BE2C (cell line): ENCODE measurements around the gene FEM1A.
"Not testable (repeated sequence)": the region's sequence is repeated elsewhere in the genome, so short reads cannot be mapped to it uniquely, and the experiment has no call there.

Experiments
- DNase-seq: peaks from one replicate; pipeline ENCODE4 v3.0.0-alpha.2; 2020
- H3K27me3 ChIP-seq: fragments of 250-450 bp; sonication (Bioruptor Pico); 2 replicates; pipeline ENCODE4 v1.5.1; 2020; ENCODE audit warnings: mild to moderate bottlenecking
- H3K36me3 ChIP-seq: fragments of 250-450 bp; sonication (Bioruptor Pico); 2 replicates; pipeline ENCODE4 v1.5.1; 2020; ENCODE audit warnings: mild to moderate bottlenecking
- H3K4me1 ChIP-seq: fragments of 250-450 bp; sonication (Bioruptor Pico); 2 replicates; pipeline ENCODE4 v1.5.1; 2020
- H3K4me3 ChIP-seq: 2 replicates; pipeline ENCODE4 v1.5.1; 2011; ENCODE audit warnings: low read depth, low read length
- H3K9me3 ChIP-seq: fragments of 250-450 bp; sonication (Bioruptor Pico); 2 replicates; pipeline ENCODE4 v1.5.1; 2020
- CTCF ChIP-seq: IDR thresholded peaks from 2 replicates; pipeline ENCODE4 v1.5.1; 2012; ENCODE audit warnings: mild to moderate bottlenecking, low read depth, low read length

The FEM1A gene

GRCh38 chr19:4776436-4777211 is 14.9 kb upstream of the FEM1A start:
- Histone ChIP-seq H3K4me3 (no peak overlapping the region), H3K9me3 (no peaks in the 10 kb centered on the region; the same call in 1 of the 2 replicates), H3K36me3 (no peaks in the 10 kb centered on the region), H3K27me3 (no peaks in the 10 kb centered on the region), H3K4me1 (peaks cover 11% of the 10 kb centered on the region)
- DNase-seq: no peak
- no peak for TF ChIP-seq CTCF

GRCh38 chr19:4778124-4778523 is 13.4 kb upstream of the FEM1A start:
- DNase-seq, H3K27me3 ChIP-seq, H3K36me3 ChIP-seq, H3K4me1 ChIP-seq, H3K4me3 ChIP-seq, H3K9me3 ChIP-seq: not testable (repeated sequence)

- no peak overlapping the region for H3K4me3 ChIP-seq
- no peaks in the 10 kb centered on the region for H3K36me3 ChIP-seq
- DNase-seq: no peak
- no peaks in the 10 kb centered on the region; the same call in none of the 2 replicates for H3K9me3 ChIP-seq
- peaks cover 3% of the 10 kb centered on the region for H3K4me1 ChIP-seq
- TF ChIP-seq CTCF: no peak
- no peaks in the 10 kb centered on the region for H3K27me3 ChIP-seq
Observed at GRCh38 chr19:4780860-4781259, 10.7 kb upstream of the FEM1A start.

GRCh38 chr19:4781801-4782200 is 9.7 kb upstream of the FEM1A start:
- no peaks in the 10 kb centered on the region for H3K27me3 ChIP-seq
- H3K36me3 ChIP-seq: no peaks in the 10 kb centered on the region
- no peak for TF ChIP-seq CTCF
- peaks cover 3% of the 10 kb centered on the region for H3K4me1 ChIP-seq
- H3K4me3 ChIP-seq: no peak overlapping the region
- DNase-seq: no peak
- H3K9me3 ChIP-seq: no peaks in the 10 kb centered on the region; the same call in 1 of the 2 replicates

GRCh38 chr19:4786412-4787016 is 5.0 kb upstream of the FEM1A start:
- not testable (repeated sequence) for H3K4me1 ChIP-seq, H3K36me3 ChIP-seq, DNase-seq, H3K27me3 ChIP-seq, H3K9me3 ChIP-seq, H3K4me3 ChIP-seq

GRCh38 chr19:4792019-4792865 is 708 bp downstream of the FEM1A start:
- H3K4me1 ChIP-seq, H3K27me3 ChIP-seq, H3K9me3 ChIP-seq, DNase-seq: not testable (repeated sequence)
- Histone ChIP-seq H3K36me3 (peaks cover 32% of the 10 kb centered on the region), H3K4me3 (peak overlapping the region; percentile 82)

GRCh38 chr19:4792866-4793195 is 1.3 kb downstream of the FEM1A start:
- H3K4me1 ChIP-seq, DNase-seq, H3K27me3 ChIP-seq, H3K9me3 ChIP-seq: not testable (repeated sequence)
- Histone ChIP-seq H3K4me3 (peak overlapping the region; percentile 82), H3K36me3 (peaks cover 32% of the 10 kb centered on the region)

- H3K9me3 ChIP-seq, DNase-seq, H3K4me1 ChIP-seq, H3K27me3 ChIP-seq: not testable (repeated sequence)
- Histone ChIP-seq H3K36me3 (peaks cover 32% of the 10 kb centered on the region), H3K4me3 (peak overlapping the region; percentile 82)
Observed at GRCh38 chr19:4793278-4793677, 1.7 kb downstream of the FEM1A start.
